HepG2 (cell line): Measurements from ENCODE around the gene CAPN12. TPM values are rescaled to one million over a fixed set of nuclear protein-coding genes. Genes with fewer than 3 reads are reported as not detected.

Source experiments
- AGO2 ChIP-seq: fragments of 200-400 bp; formaldehyde crosslinking; optimal IDR thresholded peaks from 2 replicates; pipeline ENCODE3; 2017; ENCODE audit warnings: mild to moderate bottlenecking, low read depth, low read length, moderate library complexity
- ATM ChIP-seq: fragments of 450-650 bp; IDR thresholded peaks from 2 replicates; pipeline ENCODE4 v1.7.1; 2017; ENCODE audit warnings: mild to moderate bottlenecking, borderline replicate concordance
- DPF2 ChIP-seq: sonication (generic); formaldehyde crosslinking; IDR thresholded peaks from 2 replicates; pipeline ENCODE4 v1.4.0; 2020; ENCODE audit warnings: mild to moderate bottlenecking, low read depth, missing genetic modification reagents, borderline replicate concordance
- ETV6 ChIP-seq: sonication (generic); formaldehyde crosslinking; conservative IDR thresholded peaks from 2 replicates; pipeline ENCODE4 v1.4.0; 2020; ENCODE audit warnings: missing genetic modification reagents
- GATAD2A ChIP-seq: IDR thresholded peaks from 2 replicates; pipeline ENCODE4 v1.6.1; 2016
- KAT7 ChIP-seq: IDR thresholded peaks from 2 replicates; pipeline ENCODE4 v1.6.1; 2018; ENCODE audit warnings: borderline replicate concordance, missing compliant biosample characterization
- KMT2B ChIP-seq: IDR thresholded peaks from 2 replicates; pipeline ENCODE4 v1.6.1; 2016; ENCODE audit warnings: missing genetic modification reagents, missing compliant biosample characterization
- MYPOP ChIP-seq: sonication (generic); formaldehyde crosslinking; IDR thresholded peaks from 2 replicates; pipeline ENCODE4 v1.8.1; 2023; ENCODE audit warnings: mild to moderate bottlenecking, moderate library complexity, missing genetic modification reagents
- PHF8 ChIP-seq: sonication (generic); formaldehyde crosslinking; IDR thresholded peaks from 2 replicates; pipeline ENCODE4 v1.5.0; 2020; ENCODE audit warnings: missing genetic modification reagents
- RXRA ChIP-seq: sonication (generic); formaldehyde crosslinking; IDR thresholded peaks from 2 replicates; pipeline ENCODE4 v1.5.1; 2020; ENCODE audit warnings: missing genetic modification reagents
- THAP11 ChIP-seq: IDR thresholded peaks from 2 replicates; pipeline ENCODE4 v1.6.1; 2016; ENCODE audit warnings: missing biosample characterization, missing genetic modification reagents
- TIGD3 ChIP-seq: sonication (generic); formaldehyde crosslinking; IDR thresholded peaks from 2 replicates; pipeline ENCODE4 v1.5.1; 2020; ENCODE audit warnings: mild to moderate bottlenecking, missing genetic modification reagents, borderline replicate concordance
- TRAFD1 ChIP-seq: sonication (generic); formaldehyde crosslinking; IDR thresholded peaks from 2 replicates; pipeline ENCODE4 v1.5.1; 2020; ENCODE audit warnings: missing genetic modification reagents, mild to moderate bottlenecking, borderline replicate concordance
- XRCC5 ChIP-seq: fragments of 200-400 bp; formaldehyde crosslinking; optimal IDR thresholded peaks from 2 replicates; pipeline ENCODE3; 2017; ENCODE audit warnings: mild to moderate bottlenecking, low read length
- ZNF138 ChIP-seq: sonication (generic); formaldehyde crosslinking; IDR thresholded peaks from 2 replicates; pipeline ENCODE4 v1.5.0; 2020; ENCODE audit warnings: mild to moderate bottlenecking, low read depth, missing genetic modification reagents
- ZNF678 ChIP-seq: sonication (generic); formaldehyde crosslinking; IDR thresholded peaks from 2 replicates; pipeline ENCODE4 v1.4.0; 2020; ENCODE audit warnings: mild to moderate bottlenecking, missing genetic modification reagents
- polyA plus RNA-seq, 8 experiments: library from polyadenylated mRNA; depleted of rRNA in 3 of 8; stranded (reverse) in 7 of 8; unstranded in 1 of 8; fragments of >200 nt; fragmentation: Illumina TruSeq in 4 of 8; extraction: Trizol in 4 of 8; gene quantifications; 2 replicates each; pipeline versions ENCODE4 v1.2.1 to v1.2.3, GENCODE V29; 2011 to 2016; ENCODE audit warnings: low read depth in 4 of 8, missing spikeins in 1 of 8, mixed read lengths in 1 of 8; ENCODE audit not compliant: insufficient read depth in 1 of 8
- total RNA-seq, 5 experiments: library from RNA; depleted of rRNA; stranded (reverse); fragments of >200 nt; fragmentation: Illumina TruSeq; extraction: Trizol; gene quantifications; 2 replicates each; pipeline ENCODE4 v1.2.3, GENCODE V29; 2016; ENCODE audit warnings: low read depth in 1 of 5
- TF ChIP-seq, protein P1 (sequence below): sonication (generic); formaldehyde crosslinking; IDR thresholded peaks from 2 replicates; pipeline ENCODE4 v1.4.0; 2020; ENCODE audit warnings: missing genetic modification reagents
- TF ChIP-seq, protein P2 (sequence below): IDR thresholded peaks from 2 replicates; pipeline ENCODE4 v1.6.1; 2012; ENCODE audit warnings: low read length, improper control_type of control experiment

CAPN12 gene
- total and polyA plus RNA-seq, 2 of the 13 experiments (the other 11 are each of a cell fraction or from before 2014, with no cell fraction given): 1.6 to 13.6 TPM

DNA sequence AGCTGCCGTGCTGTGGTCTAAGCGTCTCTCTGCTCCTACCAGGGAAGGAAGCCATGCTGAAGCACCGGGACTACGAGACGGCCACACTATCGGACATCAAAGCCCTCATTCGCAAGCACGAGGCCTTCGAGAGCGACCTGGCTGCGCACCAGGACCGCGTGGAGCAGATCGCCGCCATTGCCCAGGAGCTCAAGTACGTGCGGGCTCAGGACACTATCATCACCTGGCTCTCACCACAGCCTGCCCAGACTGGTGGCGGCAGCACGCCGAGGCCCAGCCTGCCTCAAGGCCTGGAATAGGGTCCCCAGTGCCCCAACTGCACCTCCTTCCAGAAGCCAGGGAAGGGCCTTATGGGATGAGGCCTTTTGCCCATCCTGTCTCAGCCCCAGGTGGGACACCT, 22.8 kb downstream of the CAPN12 start (continued):
- TF ChIP-seq TIGD3 (CRISPR knock-in tag) (no peak), PHF8 (CRISPR knock-in tag) (no peak), ZNF678 (CRISPR knock-in tag) (no peak), ZNF138 (CRISPR knock-in tag) (no peak), AGO2 (peak; percentile 74), KAT7 (CRISPR knock-in tag) (no peak), ATM (no peak), THAP11 (CRISPR knock-in tag) (no peak), ETV6 (CRISPR knock-in tag) (no peak), GATAD2A (CRISPR knock-in tag) (no peak), MYPOP (CRISPR knock-in tag) (no peak), TRAFD1 (CRISPR knock-in tag) (0 out of 2 replicates have a peak, but pooled peaks have one; percentile 33), KMT2B (no peak), XRCC5 (no peak), RXRA (no peak), DPF2 (0 out of 2 replicates have a peak, but pooled peaks have one; percentile 2)
- TF ChIP-seq, protein P1, sequence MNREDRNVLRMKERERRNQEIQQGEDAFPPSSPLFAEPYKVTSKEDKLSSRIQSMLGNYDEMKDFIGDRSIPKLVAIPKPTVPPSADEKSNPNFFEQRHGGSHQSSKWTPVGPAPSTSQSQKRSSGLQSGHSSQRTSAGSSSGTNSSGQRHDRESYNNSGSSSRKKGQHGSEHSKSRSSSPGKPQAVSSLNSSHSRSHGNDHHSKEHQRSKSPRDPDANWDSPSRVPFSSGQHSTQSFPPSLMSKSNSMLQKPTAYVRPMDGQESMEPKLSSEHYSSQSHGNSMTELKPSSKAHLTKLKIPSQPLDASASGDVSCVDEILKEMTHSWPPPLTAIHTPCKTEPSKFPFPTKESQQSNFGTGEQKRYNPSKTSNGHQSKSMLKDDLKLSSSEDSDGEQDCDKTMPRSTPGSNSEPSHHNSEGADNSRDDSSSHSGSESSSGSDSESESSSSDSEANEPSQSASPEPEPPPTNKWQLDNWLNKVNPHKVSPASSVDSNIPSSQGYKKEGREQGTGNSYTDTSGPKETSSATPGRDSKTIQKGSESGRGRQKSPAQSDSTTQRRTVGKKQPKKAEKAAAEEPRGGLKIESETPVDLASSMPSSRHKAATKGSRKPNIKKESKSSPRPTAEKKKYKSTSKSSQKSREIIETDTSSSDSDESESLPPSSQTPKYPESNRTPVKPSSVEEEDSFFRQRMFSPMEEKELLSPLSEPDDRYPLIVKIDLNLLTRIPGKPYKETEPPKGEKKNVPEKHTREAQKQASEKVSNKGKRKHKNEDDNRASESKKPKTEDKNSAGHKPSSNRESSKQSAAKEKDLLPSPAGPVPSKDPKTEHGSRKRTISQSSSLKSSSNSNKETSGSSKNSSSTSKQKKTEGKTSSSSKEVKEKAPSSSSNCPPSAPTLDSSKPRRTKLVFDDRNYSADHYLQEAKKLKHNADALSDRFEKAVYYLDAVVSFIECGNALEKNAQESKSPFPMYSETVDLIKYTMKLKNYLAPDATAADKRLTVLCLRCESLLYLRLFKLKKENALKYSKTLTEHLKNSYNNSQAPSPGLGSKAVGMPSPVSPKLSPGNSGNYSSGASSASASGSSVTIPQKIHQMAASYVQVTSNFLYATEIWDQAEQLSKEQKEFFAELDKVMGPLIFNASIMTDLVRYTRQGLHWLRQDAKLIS: no peak
- TF ChIP-seq, protein P2, sequence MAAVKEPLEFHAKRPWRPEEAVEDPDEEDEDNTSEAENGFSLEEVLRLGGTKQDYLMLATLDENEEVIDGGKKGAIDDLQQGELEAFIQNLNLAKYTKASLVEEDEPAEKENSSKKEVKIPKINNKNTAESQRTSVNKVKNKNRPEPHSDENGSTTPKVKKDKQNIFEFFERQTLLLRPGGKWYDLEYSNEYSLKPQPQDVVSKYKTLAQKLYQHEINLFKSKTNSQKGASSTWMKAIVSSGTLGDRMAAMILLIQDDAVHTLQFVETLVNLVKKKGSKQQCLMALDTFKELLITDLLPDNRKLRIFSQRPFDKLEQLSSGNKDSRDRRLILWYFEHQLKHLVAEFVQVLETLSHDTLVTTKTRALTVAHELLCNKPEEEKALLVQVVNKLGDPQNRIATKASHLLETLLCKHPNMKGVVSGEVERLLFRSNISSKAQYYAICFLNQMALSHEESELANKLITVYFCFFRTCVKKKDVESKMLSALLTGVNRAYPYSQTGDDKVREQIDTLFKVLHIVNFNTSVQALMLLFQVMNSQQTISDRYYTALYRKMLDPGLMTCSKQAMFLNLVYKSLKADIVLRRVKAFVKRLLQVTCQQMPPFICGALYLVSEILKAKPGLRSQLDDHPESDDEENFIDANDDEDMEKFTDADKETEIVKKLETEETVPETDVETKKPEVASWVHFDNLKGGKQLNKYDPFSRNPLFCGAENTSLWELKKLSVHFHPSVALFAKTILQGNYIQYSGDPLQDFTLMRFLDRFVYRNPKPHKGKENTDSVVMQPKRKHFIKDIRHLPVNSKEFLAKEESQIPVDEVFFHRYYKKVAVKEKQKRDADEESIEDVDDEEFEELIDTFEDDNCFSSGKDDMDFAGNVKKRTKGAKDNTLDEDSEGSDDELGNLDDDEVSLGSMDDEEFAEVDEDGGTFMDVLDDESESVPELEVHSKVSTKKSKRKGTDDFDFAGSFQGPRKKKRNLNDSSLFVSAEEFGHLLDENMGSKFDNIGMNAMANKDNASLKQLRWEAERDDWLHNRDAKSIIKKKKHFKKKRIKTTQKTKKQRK: no peak
